Fibroblast of gingiva (primary cell): ENCODE data around the gene PHF12.

Experiments used
- DNase-seq: peaks from one replicate; pipeline ENCODE4 v3.0.0-alpha.2; 2011; ENCODE audit warnings: low read depth

The PHF12 gene

GRCh38 chr17:28975031-28975430 is 23.7 kb upstream of the PHF12 start:
- no peak for DNase-seq

GRCh38 chr17:28974451-28974850 is 23.1 kb upstream of the PHF12 start:
- DNase-seq = no peak

GRCh38 chr17:28973425-28973824 is 22.1 kb upstream of the PHF12 start:
- DNase-seq = no peak

- no peak for DNase-seq
These were observed 21.1 kb upstream of the PHF12 start for GRCh38 chr17:28972437-28972836.

- no peak for DNase-seq
These were observed 19.6 kb upstream of the PHF12 start for GRCh38 chr17:28970879-28971278.

- no peak for DNase-seq
These were observed 18.5 kb upstream of the PHF12 start for GRCh38 chr17:28969706-28970393.

GRCh38 chr17:28968914-28969295 is 17.6 kb upstream of the PHF12 start:
- DNase-seq = no peak

- DNase-seq = no peak
These were observed 17.1 kb upstream of the PHF12 start for GRCh38 chr17:28968231-28968913.

GRCh38 chr17:28967221-28968135 is 16.2 kb upstream of the PHF12 start:
- no peak for DNase-seq

- no peak for DNase-seq
These were observed 12.5 kb upstream of the PHF12 start for GRCh38 chr17:28963841-28964240.

- no peak for DNase-seq
These were observed 11.8 kb upstream of the PHF12 start for GRCh38 chr17:28963055-28963611.

- no peak for DNase-seq
These were observed 10.1 kb upstream of the PHF12 start for GRCh38 chr17:28961391-28961790.

- no peak for DNase-seq
These were observed 9.1 kb upstream of the PHF12 start for GRCh38 chr17:28960256-28961061.

GRCh38 chr17:28959471-28959871 is 8.2 kb upstream of the PHF12 start:
- no peak for DNase-seq

- no peak for DNase-seq
These were observed 7.6 kb upstream of the PHF12 start for GRCh38 chr17:28958820-28959455.

GRCh38 chr17:28957992-28958355 is 6.7 kb upstream of the PHF12 start:
- DNase-seq = no peak

GRCh38 chr17:28957277-28957991 is 6.1 kb upstream of the PHF12 start:
- no peak for DNase-seq

- DNase-seq = no peak
These were observed 5.5 kb upstream of the PHF12 start for GRCh38 chr17:28956861-28957260.

GRCh38 chr17:28956112-28956511 is 4.8 kb upstream of the PHF12 start:
- no peak for DNase-seq

- DNase-seq = no peak
These were observed 4.1 kb upstream of the PHF12 start for GRCh38 chr17:28955408-28955807.

- DNase-seq = no peak
These were observed 3.6 kb upstream of the PHF12 start for GRCh38 chr17:28954886-28955285.
